Activated T-cell treated with anti-CD3 and anti-CD28 coated beads for 1 hour (primary cell): Measurements from ENCODE around the gene FGD5.
"Not testable (repeated sequence)": the region's sequence is repeated elsewhere in the genome, so short reads cannot be mapped to it uniquely, and the experiment has no call there.

Source experiments
- DNase-seq: peaks from one replicate; pipeline ENCODE4 v3.0.0-alpha.2; 2020; ENCODE audit warnings: low read depth

The FGD5 gene

GRCh38 chr3:14903501-14903900, 84.7 kb downstream of the FGD5 start:
- DNase-seq: not testable (repeated sequence)

GRCh38 chr3:14905055-14905657, 86.4 kb downstream of the FGD5 start:
- DNase-seq: no peak

- no peak for DNase-seq
These were observed 87.7 kb downstream of the FGD5 start for GRCh38 chr3:14906355-14906971.

GRCh38 chr3:14907043-14907966, 88.5 kb downstream of the FGD5 start:
- DNase-seq: no peak

- DNase-seq: no peak
These were observed 90.5 kb downstream of the FGD5 start for GRCh38 chr3:14909250-14909649.

GRCh38 chr3:14911651-14912050, 92.9 kb downstream of the FGD5 start:
- DNase-seq: no peak

- no peak for DNase-seq
These were observed 94.5 kb downstream of the FGD5 start for GRCh38 chr3:14913071-14913925.

GRCh38 chr3:14913926-14914778, 95.4 kb downstream of the FGD5 start:
- no peak for DNase-seq

GRCh38 chr3:14914779-14915117, 96.0 kb downstream of the FGD5 start:
- no peak for DNase-seq

GRCh38 chr3:14915636-14916222, 97.0 kb downstream of the FGD5 start:
- no peak for DNase-seq

- no peak for DNase-seq
These were observed 99.6 kb downstream of the FGD5 start for GRCh38 chr3:14918356-14918860.

- DNase-seq: no peak
These were observed 101.8 kb downstream of the FGD5 start for GRCh38 chr3:14920536-14920935.

- DNase-seq: peak; percentile 79
These were observed 102.4 kb downstream of the FGD5 start for GRCh38 chr3:14921034-14921616.

- DNase-seq: no peak
These were observed 103.3 kb downstream of the FGD5 start for GRCh38 chr3:14921811-14922705.

GRCh38 chr3:14922863-14923262, 104.1 kb downstream of the FGD5 start:
- no peak for DNase-seq

GRCh38 chr3:14923476-14923875, 104.7 kb downstream of the FGD5 start:
- DNase-seq: no peak

- DNase-seq: no peak
These were observed 107.2 kb downstream of the FGD5 start for GRCh38 chr3:14925729-14926591.

- no peak for DNase-seq
These were observed 107.8 kb downstream of the FGD5 start for GRCh38 chr3:14926592-14926991.
